Measurements from ENCODE around the gene RNF151.

The RNF151 gene

DNA sequence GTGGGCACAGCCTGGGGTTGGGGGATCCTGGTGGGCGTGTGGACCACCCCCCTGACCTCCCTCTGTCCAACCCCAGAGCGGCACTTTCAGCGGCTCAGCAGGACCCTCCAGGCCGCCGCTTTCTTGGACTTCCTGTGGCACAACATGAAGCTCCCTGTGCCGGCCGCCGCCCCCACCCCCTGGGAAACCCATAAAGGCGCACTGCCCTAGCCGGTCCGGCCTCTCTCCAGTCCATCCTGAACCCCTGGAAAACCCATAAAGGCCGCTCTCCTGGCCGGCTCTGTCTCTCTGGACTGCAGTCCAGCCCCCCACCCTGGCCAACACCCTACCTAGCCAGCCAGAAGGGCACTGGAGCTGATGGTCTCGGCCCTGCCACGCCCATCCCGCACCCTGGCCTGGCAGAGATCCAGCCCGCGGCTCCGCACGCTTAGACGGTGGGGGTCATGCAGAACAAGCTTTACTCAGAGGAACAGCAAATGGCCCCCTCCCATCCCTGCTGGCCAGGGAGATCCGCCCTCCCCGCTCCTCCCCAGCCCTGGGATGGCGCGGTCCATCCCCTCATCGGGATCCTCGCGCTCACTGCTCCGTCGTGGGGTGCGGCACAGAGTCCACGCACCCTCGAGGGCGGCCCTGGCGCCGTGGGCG is 11.9 kb downstream of the RNF151 start:
- TF ChIP-seq GATA2 (IDR thresholded peaks at IDR 0.05; ENCODE audit: low read depth, low read length): no peak
- TF ChIP-seq GATA3 (IDR thresholded peaks at IDR 0.05; ENCODE audit: low read depth, low read length): no peak

DNA sequence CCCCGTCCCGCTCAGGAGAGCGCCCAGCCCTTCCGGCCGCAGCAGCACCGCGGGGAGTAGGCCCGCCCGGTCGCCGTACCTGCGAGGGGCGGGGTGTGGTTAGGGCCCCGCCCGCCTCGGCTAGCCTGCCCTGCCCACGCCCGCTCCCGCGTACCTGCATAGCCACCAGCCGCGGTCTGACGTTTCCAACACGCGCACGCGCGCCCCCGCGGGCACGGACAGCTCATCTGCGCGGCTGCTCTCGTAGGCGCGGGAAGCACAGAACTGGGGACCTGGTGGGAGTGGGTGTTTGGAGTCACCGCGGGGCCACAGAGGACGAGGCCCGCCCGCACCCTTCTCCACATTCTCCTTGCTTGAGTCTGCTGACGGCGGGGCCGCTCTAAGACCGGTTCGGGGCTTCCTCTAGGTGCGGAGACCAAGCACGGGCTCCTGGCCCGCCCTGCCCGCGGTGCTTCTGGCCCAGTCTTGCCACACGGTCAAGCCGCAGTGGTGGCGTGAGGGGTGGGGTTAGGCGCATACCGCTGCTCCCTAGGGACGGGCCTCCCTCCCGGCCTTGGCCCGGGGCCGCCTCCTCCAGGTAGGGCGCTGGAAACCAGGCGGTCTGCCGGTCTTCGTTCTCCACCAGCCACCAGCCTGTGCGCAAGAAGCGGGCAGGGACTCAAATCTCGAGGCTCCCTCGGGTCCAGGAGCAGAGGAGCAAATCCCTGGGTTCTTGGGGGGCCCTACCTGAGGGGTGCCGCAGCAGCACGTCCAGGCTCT is 12.8 kb downstream of the RNF151 start:
- no peak for TF ChIP-seq GATA3 (IDR thresholded peaks at IDR 0.05; ENCODE audit: low read depth, low read length)
- TF ChIP-seq GATA2 (IDR thresholded peaks at IDR 0.05; ENCODE audit: low read depth, low read length): no peak

DNA sequence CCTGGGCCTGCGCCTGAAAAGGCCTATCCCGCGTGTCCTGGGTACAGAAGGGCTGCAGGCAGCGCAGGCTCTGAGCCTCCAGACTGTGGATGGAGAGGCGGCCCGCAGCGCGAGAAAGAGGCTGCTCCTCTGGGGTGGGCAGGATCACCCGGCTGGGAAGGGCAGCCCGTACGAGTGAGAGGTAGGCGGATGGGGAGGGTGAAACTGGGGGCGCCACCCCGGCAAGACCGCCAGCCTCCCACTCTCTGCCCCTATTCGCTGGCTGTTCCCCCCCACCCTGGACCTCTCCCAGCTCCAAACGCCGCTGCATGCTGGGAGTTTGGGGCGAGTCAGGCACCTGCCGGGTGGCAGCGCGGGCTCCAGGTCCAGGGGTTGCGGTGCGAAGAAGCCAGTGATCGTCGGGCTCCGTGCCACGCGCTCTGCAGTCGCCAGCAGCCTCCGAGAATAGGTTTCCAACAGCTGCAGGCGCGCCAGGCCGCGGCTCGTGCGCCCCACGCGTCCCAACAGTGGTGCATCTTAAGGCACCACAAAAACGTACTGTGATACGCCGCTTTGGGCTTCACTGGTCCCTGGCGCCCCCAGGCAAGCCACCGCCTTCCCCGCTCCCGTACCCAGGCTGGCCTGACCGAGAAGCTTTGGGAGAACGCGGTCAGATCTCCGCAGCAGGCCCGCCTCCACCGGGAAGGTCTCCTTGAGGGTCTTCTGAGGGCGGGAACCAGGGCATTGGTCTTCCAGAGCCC is 13.5 kb downstream of the RNF151 start:
- TF ChIP-seq GATA3 (IDR thresholded peaks at IDR 0.05; ENCODE audit: low read depth, low read length) (no peak), GATA2 (IDR thresholded peaks at IDR 0.05; ENCODE audit: low read depth, low read length) (no peak)

DNA sequence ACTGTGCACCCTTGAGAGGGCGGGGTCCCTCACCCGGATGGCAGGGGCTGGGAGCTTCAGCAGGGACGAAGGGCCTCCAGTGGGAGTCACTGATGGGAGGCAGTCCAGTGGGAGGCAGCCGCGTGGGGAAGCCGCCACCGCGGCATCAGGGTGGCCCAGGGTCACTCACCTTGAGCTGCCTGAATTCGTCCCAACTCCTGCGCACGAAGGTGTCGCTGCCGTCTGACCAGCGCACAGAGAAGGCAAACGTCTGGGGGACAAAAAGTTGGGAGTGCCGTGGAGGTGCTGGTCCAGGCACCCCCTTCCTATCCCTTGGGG is 14.1 kb downstream of the RNF151 start:
- no peak for TF ChIP-seq GATA3 (IDR thresholded peaks at IDR 0.05; ENCODE audit: low read depth, low read length)
- TF ChIP-seq GATA2 (IDR thresholded peaks at IDR 0.05; ENCODE audit: low read depth, low read length): no peak

DNA sequence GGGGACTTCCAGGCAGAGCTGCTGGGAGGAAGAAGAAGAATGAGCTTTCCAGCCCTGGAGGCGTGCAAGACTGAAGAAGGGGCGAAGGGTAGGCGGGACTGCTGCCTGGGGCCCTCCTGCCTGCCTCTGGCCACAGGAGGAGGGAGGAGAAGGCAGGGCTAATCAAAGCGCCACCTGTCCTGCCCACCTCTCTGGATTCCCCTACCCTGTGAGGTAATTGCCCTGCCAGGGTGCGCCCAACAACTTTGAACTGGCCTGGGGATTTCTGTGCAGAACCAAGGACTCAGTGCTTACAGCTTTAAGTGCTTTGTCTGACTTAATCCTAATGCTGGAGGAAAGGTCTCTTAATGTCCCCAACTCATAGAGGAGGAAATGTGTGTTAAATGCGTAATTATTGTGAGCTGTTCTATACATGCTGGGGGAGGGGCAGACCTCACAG is 14.8 kb downstream of the RNF151 start, which contains the start of gene NOXO1:
TSS of gene NOXO1 (minus strand) at position 72 of the 439 bp plus-strand sequence. CDS start 290 bp downstream, outside the sequence.
- TF ChIP-seq GATA2 (IDR thresholded peaks at IDR 0.05; ENCODE audit: low read depth, low read length) (no peak), GATA3 (IDR thresholded peaks at IDR 0.05; ENCODE audit: low read depth, low read length) (no peak)

DNA sequence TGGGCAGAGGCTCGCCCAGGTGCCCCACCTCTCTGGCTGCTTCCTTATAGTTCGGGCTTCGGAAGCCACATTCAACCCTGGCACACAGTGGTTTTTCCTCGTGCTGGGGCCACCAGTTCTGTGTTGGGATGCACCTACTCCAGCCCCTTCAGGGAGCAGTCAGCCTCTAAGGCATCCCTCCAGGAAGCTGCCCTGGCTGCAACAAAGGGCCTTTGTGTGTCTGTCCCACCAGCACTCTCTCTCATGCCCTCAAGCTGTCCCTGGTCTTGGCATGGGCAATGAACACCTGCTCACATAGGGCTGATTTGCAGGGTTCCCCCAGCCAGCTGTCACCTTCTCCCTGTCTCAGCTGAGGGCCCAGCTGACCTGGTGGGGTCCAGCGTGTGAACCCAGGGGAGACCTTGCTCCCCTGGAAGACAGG is 15.4 kb downstream of the RNF151 start:
- TF ChIP-seq GATA2 (IDR thresholded peaks at IDR 0.05; ENCODE audit: low read depth, low read length) (no peak), GATA3 (IDR thresholded peaks at IDR 0.05; ENCODE audit: low read depth, low read length) (no peak)

DNA sequence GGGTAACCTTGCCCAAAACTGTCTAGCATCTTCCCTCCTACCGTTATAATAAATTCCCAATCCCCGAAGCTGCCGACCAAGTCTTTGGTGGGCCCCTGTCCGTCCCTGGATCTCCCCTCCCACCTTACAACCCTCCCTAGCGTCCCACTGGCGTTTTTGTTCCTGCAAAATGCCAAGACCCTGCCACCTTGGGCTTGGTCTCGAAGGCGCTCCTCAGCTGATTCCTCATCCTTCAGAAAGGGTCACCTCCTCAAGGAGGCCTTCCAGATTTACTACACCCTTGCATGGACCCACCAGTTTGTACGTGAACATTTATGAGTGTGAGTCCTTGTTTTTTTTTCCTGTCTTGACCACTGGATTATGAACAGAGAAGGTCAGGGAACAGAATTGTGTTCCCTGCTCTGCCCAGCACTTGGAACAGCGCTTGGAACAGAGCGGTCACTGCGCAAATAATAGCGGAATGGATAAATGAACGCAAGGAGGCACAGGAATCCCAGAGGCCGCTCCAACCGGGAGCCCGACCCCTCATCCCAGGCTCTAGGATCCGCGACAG is 16.4 kb downstream of the RNF151 start:
- TF ChIP-seq GATA3 (IDR thresholded peaks at IDR 0.05; ENCODE audit: low read depth, low read length) (no peak), GATA2 (IDR thresholded peaks at IDR 0.05; ENCODE audit: low read depth, low read length) (no peak)

DNA sequence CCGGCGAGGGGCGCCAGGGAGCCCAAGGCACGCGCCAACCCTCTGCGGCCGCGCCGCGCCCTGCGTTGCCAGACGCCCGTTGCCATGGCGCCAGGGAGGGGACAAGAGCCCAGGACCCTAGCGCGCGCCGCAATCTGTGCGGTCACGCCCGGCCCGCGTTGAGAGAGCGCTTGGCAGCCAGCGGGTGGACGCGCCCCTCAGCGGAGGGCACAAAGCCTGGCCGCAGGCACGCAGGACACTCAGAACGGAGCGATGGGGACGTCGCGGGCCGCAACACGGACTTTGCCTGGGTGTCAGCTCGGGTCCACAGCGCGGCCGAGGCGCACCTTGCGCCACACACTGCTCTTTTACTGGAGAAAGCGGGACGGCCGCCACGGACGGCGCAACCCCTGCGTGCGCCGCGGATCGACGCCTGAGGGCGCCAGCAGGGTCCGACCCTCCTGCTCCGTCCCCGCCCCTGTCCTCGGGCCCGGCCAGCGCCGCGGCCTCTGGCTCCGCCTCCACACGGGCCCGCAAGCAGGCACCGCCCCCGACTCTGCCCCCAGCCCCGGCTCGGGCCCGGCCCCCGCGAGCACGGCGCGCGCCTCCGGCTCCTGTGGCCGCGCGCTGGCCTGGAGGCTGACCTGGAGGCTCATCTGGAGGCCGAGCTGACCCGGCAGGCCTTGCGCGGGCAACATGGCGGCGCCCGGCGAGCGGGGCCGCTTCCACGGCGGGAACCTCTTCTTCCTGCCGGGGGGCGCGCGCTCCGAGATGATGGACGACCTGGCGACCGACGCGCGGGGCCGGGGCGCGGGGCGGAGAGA is 17.1 kb downstream of the RNF151 start, which contains the start of gene GFER:
TSS of gene GFER (plus strand) at position 650 of the 803 bp plus-strand sequence. CDS start at position 676, 26 bp downstream.
- no peak for TF ChIP-seq GATA2 (IDR thresholded peaks at IDR 0.05; ENCODE audit: low read depth, low read length)
- no peak for TF ChIP-seq GATA3 (IDR thresholded peaks at IDR 0.05; ENCODE audit: low read depth, low read length)

DNA sequence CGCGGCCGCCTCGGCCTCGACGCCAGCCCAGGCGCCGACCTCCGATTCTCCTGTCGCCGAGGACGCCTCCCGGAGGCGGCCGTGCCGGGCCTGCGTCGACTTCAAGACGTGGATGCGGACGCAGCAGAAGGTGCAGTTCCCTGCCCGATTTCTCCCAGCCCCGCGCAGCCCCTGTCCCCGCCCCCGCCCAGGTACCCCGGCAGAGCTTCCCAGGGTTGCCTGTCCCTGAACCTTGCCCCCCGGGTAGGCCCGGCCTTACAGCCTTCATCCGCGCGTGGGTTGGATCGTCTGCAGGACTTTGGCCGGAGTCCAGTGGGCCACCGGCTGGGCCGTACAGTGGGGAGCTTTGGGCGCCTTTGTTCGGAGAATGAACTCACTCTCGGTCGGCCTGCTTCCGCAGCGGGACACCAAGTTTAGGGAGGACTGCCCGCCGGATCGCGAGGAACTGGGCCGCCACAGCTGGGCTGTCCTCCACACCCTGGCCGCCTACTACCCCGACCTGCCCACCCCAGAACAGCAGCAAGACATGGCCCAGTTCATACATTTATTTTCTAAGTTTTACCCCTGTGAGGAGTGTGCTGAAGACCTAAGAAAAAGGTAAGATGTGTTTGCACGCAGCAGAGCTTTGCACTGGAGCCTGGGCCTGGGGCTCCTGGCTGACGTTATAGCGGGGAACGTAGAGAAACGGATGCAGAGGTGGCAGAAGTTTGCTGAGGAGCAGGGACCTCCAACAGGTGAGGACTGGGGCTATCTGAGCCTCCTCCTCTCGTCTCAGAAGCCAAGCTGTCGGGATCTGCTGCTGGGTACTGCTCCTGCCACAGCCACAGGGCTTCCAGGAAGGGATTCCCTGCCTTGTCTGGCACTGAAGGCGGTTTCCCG is 17.9 kb downstream of the RNF151 start:
- TF ChIP-seq GATA3 (IDR thresholded peaks at IDR 0.05; ENCODE audit: low read depth, low read length): no peak
- TF ChIP-seq GATA2 (IDR thresholded peaks at IDR 0.05; ENCODE audit: low read depth, low read length): no peak

DNA sequence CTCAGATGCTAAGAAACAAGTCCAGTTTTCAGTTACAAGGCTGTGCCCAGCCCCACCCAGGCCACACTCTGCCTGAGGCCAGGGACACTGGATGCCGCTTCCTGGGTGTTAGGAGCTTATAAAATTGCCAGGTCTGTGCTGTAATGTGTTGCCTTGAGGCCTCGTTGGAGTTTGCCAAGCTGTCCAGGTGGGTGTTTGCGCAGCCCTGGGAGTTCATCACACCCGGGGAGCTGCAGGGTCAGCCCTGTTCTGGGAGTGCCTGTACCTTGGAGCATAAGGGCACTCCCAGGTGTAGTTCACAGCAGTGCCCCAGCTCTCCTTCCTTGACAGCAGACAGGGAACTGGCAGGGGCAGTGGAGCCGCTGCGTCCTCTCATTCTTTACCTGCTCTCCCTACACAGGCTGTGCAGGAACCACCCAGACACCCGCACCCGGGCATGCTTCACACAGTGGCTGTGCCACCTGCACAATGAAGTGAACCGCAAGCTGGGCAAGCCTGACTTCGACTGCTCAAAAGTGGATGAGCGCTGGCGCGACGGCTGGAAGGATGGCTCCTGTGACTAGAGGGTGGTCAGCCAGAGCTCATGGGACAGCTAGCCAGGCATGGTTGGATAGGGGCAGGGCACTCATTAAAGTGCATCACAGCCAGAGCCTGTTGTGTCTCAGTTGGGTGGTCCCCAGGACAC is 19.0 kb downstream of the RNF151 start:
- no peak for TF ChIP-seq GATA3 (IDR thresholded peaks at IDR 0.05; ENCODE audit: low read depth, low read length)
- no peak for TF ChIP-seq GATA2 (IDR thresholded peaks at IDR 0.05; ENCODE audit: low read depth, low read length)

DNA sequence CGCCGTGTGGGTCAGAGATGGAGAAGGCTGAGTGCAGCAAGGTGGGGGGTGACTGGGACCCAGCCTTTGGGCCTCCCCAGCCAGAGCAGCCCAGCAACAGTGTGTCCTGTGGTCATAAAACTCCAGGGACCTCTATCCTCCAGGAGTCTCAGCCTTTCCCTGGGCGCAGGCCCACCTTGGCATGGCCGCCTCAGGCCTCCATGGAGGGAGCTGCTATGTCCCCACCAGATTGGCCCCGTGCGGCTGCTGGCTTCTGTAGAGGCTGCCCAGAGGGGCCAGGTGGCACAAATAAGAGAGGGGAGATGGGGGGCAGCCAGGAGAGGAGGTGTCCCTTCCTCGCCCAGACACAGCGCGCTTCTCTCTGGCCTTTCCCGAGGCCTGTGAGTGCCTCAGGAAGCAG is 20.5 kb downstream of the RNF151 start:
- TF ChIP-seq GATA3 (IDR thresholded peaks at IDR 0.05; ENCODE audit: low read depth, low read length) (no peak), GATA2 (IDR thresholded peaks at IDR 0.05; ENCODE audit: low read depth, low read length) (no peak)
